GM18511 (cell line): ENCODE results near the gene LARP6.

Experiments used
- ATAC-seq: cut with Tn5 transposase; IDR thresholded peaks from one replicate; pipeline ENCODE4 v1.9.1; 2021; ENCODE audit warnings: mild to moderate bottlenecking, moderate library complexity; ENCODE audit not compliant: unreplicated experiment

The LARP6 gene

DNA sequence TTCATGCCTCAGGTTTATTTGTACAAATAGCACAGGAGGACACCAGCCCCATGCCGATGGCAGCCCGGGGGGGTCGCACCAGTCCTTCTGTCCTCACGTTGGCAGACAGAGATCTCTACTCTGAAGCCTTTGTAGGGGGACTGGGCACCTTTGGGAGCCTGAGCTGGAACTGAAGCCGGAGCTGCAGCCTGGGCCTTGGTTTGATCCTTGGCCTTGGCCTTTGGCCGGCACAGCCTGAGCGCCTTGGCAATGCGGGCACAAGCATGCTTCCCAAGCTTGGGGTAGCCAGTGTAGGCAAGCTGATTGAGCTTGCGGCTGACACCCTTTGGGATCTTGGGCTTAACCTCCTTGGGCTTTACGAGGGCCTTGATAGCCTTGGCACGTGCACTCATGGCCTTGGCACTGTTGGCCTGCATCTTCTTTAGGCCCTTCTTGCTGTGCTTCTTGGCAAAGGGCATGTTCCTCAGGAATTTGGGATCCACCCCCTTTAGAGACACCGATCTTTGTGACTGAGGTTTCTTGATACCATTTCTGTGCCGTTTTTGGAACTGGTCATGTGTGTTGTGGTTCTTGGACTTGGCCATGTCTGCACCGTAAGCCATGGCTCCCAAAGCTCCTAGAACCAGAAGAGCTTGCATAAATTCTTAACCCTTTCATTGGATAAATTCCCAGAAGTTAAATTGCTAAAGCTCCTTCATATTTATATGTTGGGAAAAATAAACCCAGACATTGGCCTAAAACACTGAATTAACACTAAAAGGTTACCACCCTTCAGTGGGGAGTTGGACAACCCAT lies 57.2 kb downstream of the LARP6 start:
- ATAC-seq: no peak

DNA sequence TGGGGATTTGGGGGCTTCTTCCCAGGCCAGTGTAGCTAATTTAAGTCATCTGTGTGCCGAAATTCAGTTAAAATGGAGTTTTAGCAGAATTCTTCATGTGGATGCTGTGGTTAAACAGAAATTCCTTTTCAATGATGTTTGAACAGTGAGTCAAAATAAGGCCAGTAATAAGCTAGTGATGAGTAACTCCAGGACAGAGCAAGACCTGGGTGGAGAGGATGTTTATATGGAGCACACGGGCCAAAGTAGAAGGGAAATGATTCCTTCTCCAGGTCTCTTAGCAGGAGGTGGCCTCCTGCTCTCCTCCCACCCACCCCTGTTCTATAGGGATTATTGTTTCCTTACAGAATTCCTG lies 58.7 kb downstream of the LARP6 start:
- ATAC-seq: no peak

DNA sequence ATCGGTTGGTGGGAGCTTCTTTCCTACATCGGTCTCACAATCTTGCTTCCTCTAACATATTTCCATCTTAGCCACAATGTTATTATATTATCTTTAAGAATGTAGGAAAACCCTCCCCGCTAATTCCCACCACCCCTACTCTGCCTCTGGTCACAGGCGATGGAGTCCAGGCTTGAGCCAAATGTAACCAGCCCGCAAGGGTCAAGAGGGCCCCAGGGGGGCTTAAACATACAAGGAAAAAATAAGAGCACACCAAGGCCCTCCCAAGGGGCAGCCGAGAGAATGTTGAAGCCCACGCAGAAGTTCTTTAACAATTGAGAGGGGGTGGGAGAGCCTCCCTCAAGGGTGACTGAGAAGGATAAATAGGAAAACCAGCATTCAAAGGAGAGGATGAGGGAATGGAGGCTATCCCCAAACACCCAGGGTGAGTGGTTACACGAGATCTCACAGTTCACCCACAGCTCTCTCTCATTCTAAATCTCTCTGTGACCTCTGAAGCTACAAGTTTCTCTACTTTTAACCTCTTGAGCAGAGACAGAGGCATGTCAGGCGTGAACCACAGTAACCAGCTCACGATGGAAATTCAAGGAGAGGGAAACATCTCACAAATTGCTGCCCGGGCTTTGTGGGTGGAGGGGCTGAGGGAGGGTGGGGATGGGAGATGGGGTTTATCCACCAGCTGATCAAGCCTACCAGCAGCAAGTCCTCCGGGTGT lies 59.2 kb downstream of the LARP6 start:
- no peak for ATAC-seq

DNA sequence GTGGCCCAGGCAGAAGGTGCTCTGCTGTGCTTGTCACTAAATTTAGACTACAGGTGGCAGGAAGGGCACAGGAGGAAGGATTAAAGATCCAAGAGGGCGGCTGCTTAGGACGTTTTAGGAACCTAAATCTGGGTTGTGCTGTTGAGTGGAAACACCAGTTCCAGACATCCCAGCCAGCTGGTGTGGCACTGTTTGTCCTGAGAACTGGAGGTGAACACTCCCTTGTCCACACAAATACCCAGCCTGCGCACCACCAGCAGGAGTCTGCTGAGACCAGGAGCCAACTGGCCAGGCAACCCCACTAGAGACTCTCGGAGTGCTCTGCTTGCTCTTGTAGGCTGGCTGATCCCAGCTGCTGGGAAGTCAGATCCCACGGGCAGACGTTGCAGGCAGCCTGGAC lies 60.3 kb downstream of the LARP6 start:
- no peak for ATAC-seq

DNA sequence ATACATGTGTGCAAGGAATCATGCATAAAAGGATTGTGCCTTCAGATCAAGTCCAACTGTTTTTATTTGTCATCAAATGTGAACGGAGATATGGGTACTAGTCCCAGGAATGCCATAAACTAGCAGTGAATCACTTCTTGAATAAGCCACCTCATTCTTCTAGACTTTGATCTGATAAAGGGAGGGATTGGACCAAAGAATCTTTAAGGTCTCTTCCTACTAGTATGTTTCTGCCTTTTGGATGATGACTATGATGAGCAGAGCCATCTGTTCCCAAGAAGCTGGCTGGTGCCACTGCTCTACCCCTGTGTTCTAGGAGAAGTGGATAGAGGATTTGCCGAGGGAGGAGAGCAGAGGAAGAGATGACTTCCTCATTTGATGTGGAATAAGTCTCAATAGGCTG lies 61.8 kb downstream of the LARP6 start:
- ATAC-seq: no peak

DNA sequence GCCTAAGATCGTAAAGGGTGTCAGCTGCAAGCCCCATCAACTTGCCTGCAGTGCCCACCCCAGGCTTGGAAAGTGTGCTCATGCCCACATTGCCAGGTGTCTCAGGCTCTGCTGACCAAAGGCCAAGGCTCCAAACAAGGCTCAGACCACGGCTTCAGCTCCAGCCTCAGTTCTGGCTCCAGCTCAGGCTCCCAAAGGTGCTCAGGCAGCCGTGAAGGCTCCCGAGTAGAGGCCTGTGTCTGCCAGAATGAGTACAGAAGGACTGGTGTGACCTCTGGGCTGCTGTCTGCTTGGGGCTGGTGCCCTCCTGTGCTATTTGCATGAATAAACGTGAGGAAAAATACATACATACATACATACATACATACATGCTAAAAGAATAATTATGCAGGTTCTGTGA lies 62.7 kb downstream of the LARP6 start:
- ATAC-seq: no peak

DNA sequence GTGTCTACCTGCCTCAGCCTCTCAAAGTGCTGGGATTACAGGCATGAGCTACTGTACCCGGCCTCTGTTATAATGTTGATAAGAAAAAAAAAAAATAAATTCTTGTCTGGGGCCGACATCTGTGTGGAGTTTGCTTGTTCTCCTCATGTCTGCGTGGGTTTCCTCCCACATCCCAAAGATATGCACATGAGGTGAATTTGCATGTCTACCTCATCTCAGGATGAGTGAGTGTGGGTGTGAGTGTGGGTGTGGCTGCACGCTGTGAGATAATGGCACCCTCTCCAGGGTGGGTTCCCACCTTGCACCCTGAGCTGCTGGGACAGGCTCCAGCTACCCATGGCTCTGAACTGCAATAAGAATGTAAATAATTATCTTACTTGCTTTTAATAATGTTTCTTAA lies 64.7 kb downstream of the LARP6 start:
- no peak for ATAC-seq

DNA sequence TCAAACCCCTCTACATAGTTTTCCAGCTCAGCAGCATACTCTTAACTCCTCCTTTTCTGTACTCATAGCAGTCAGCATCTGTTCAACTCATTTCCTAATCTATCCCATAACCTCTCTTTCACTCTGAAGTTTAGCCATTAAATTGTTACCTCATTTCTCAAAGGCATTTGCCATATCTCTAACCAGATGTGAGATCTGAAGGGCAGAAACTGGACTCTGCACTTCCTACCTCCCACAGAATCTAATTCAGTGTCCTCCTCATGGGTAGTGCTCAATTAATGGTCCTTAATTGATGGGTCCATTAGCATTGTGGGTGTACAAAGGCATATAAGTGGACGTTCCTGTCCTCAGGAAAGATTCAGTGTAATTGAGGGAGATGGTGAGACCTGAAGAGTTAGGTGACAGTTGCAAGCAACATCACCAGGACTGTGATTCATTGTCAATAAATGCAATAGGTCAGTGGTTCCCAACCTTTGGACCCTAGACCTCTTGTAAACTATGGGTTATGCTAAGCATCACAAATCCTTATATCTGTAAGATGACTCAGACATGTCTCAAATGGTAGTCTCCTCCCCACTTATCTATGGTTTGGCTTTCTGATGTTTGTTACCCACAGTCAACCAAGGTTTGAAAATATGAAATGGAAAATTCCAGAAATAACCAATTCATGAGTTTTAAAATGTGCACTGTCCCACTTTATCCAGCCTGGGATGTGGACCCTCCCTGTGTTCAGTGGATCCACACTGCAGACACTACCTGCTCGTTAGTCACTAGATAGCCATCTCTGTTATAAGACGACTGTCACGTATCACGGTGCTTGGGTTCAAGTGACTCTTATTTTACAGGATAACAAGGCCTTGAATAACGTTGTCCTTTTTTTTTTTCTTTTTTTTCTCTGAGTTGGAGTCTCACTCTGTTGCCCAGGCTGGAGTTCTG lies 65.6 kb downstream of the LARP6 start:
- no peak for ATAC-seq

DNA sequence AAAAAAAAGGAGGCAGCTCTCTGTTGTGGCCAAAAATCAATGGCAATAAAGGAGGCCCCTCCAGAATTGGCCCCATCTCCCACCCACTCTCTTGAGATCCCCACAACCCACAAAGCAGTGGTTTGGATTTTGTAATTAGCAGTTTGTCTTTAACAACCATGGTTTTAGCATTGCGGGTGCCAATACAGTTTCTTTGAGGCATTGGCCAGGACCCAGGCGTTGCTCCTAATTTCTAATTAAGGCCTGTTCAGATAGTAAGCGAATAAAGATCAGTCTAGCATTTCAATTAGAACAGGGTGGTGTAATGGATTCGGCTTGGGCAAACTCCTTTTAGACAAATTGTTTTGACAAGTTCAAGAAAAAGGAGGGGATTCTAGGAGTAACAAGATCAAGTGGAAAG lies 67.0 kb downstream of the LARP6 start:
- no peak for ATAC-seq

DNA sequence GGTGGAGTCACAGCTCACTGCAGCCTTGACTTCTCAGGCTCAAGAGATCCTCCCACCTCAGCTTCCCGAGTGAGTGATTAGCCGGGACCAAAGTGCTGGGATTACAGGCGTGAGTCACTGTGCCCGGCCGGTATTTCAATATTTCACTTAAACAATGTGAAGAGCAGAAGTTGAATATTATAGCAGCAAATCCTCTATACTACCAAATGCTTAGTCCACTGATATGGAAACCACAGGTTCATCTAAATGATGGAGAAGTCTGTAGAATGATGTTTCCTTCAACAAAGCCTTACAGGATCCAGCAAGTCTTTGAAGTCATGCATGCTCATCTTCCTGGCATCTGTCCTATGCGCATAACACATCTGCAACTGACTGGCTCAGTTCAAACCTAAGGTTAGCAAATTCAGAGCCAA lies 70.3 kb downstream of the LARP6 start:
- no peak for ATAC-seq

DNA sequence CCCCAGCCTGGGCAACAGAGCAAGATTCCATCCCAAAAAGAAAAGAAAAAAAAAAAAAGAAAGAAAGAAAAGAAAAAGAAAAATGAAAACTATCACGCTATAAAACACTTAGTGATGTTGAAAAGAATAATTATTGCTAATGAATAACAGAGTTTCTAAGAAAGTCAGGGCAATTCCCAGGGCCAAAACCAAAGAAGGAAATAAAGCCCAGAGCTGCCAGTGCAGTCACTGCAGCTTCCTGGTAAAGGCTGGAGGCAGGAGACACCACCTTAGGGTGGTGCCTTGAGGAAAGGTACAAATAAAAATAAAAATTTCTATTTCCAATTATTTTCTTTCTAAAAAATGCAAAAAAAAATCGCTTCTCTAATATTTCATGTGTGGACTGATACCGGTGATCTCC lies 70.9 kb downstream of the LARP6 start:
- no peak for ATAC-seq

DNA sequence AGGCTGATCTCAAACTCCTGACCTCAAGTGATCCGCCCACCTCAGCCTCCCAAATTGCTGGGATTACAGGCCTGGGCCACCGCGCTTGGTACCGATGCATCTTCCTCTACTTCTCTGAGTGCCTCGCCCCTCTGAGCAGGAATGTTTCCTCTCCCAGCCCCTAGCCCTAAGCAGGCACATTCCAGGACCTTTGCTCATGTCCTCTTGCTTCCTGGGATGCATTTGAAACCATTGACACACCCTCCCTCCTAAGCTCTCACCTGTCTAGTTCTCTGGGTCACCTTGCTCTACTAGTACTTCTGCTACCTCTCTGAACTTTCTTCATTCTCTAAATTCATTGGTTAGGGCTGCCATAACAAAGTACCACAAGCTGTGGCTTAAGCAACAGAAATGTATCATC lies 72.7 kb downstream of the LARP6 start:
- no peak for ATAC-seq
